ENCODE data around the gene CD74.

Gene CD74

DNA sequence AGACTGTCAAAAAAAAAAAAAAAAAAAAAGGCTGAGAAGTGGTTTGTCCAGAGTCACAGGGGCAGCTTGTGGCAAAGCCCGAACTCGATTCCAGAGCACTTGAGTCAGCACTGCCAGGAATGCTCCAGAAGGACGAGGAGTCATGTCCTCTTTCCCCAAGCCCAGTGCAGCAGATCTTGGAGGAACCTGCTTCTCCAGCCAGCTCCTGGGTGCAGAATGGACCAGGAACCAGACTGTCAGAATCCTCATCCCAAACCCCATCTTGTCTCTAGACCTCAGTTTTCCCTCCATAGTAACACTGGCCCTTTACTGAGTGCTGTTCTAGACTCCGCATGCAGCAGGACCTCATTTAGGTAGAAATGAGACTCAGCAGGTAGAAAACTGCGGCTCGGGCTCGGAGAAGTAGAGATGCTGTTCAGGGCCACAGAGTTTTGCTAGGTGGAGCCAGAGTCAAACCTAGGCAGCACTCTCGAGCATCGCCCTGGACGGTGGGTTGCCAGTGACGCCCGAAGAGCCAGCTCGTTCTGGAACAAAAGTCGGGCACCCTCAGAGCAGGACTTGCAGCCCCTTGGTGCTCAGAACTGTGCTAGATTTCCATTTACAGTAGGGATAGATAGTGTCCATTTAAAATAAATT lies 15.4 kb downstream of the CD74 start:
- H3K27ac ChIP-seq = no peak overlapping the region
- TF ChIP-seq, protein P1, sequence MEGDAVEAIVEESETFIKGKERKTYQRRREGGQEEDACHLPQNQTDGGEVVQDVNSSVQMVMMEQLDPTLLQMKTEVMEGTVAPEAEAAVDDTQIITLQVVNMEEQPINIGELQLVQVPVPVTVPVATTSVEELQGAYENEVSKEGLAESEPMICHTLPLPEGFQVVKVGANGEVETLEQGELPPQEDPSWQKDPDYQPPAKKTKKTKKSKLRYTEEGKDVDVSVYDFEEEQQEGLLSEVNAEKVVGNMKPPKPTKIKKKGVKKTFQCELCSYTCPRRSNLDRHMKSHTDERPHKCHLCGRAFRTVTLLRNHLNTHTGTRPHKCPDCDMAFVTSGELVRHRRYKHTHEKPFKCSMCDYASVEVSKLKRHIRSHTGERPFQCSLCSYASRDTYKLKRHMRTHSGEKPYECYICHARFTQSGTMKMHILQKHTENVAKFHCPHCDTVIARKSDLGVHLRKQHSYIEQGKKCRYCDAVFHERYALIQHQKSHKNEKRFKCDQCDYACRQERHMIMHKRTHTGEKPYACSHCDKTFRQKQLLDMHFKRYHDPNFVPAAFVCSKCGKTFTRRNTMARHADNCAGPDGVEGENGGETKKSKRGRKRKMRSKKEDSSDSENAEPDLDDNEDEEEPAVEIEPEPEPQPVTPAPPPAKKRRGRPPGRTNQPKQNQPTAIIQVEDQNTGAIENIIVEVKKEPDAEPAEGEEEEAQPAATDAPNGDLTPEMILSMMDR (conservative IDR thresholded peaks at IDR 0.05) = no peak
- TF ChIP-seq ZFX (IDR thresholded peaks at IDR 0.05) = no peak

DNA sequence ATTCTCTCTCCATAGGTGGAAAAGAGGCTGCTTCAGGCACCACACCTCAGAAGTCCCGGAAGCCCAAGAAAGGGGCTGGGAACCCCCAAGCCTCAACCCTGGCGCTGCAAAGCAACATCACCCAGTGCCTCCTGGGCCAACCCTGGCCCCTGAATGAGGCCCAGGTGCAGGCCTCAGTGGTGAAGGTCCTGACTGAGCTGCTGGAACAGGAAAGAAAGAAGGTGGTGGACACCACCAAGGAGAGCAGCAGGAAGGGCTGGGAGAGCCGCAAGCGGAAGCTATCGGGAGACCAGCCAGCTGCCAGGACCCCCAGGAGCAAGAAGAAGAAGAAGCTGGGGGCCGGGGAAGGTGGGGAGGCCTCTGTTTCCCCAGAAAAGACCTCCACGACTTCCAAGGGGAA lies 16.4 kb downstream of the CD74 start:
- no peak overlapping the region for H3K27ac ChIP-seq
- TF ChIP-seq, protein P1 (conservative IDR thresholded peaks at IDR 0.05) = no peak
- no peak for TF ChIP-seq ZFX (IDR thresholded peaks at IDR 0.05)

DNA sequence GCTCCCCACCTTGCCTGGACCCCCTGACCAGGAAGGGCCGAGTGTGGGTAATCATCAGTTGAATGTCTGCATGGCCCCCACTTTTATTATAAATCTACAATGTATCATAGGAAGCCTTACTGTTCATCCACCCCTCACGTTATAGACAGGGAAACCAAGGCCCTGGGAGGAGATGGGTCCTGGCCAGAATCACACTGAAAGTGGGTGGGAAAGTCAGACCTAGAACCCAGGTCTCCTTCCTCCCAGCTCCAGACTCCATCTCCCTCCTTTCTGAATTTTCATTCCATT lies 17.1 kb downstream of the CD74 start:
- H3K27ac ChIP-seq = no peak overlapping the region
- no peak for TF ChIP-seq ZFX (IDR thresholded peaks at IDR 0.05)
- TF ChIP-seq, protein P1 (conservative IDR thresholded peaks at IDR 0.05) = no peak

DNA sequence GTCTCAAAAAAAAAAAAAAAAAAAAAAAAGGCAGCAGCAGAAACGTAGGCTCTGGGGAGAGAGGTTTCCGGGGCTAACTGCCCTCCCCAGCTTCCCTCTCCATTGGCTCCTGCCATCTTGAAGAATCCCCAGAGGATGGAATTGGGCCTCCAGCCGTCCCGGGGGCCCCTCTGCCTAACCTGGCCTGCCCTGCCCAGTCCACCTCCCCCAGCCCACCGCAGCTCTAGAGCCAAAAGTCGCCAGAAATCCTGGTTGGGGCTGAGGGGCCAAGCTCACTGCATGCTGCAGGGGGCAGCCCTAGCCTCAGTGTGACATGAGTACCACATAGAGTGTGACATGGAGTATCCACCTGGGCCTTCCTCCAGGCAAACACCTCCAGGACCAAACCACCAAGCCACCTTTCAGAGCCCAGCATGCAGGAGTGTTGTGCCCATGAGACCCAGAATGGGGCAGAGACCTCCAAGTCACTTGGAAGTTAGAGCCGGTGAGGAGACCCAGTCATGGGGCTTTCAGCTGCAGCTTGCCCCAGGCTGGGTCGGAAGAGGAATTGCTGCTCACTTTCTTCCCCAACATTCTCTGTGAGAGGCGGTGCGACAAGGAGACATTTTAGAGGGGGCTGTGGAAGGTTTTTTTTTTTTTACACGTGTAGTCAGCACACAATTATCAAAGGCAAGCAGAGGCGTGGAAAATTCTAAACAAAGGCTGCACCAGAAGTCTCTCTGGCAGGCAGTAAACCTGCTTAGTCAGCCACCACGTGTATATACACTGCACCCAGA lies 17.6 kb downstream of the CD74 start:
- no peak for TF ChIP-seq ZFX (IDR thresholded peaks at IDR 0.05)
- TF ChIP-seq, protein P1 (conservative IDR thresholded peaks at IDR 0.05) = no peak
- no peak overlapping the region for H3K27ac ChIP-seq

DNA sequence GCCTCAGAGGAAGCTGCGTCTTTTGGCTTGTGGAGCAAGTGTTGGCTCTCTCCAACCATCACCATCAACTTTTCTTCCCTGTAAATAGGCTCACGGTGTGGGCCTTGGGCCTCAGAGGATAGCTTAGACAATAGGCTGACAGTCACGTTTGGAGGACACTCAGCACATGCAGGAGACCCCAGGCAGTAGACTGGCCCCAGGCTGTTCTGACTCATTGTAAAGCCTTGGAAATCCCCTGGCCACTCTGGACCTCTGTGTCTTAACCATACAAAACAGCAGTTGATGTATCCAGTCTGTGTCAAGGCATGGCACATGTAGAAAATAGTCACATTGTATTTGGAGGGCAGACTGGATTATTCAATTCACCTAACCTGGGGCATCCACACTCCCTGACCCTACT lies 18.6 kb downstream of the CD74 start:
- H3K27ac ChIP-seq = no peak overlapping the region
- TF ChIP-seq, protein P1 (conservative IDR thresholded peaks at IDR 0.05) = no peak
- no peak for TF ChIP-seq ZFX (IDR thresholded peaks at IDR 0.05)

DNA sequence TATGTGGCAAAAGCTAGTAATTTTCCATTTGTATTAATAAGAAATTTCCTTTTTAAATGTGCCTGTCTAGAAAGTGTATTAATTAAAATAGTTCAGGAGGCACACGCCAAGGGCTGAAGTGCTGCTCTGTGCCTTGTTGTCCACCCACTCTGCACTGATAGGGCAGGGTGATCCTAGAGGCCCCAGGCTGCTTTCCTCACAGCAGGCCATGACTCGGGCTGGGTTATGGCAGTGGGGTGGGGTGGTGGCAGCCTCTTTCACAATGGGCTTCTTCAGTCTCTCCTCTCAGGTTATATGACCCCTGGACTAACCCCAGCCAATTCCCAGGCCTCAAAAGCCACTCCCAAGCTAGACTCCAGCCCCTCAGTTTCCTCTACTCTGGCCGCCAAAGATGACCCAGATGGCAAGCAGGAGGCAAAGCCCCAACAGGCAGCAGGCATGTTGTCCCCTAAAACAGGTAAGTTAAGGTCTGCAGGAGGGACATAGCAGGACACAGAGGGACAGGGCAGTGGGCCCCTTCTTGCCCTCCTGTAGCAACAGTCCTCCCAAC lies 19.5 kb downstream of the CD74 start:
- TF ChIP-seq ZFX (IDR thresholded peaks at IDR 0.05) = no peak
- TF ChIP-seq, protein P1 (conservative IDR thresholded peaks at IDR 0.05) = no peak
- H3K27ac ChIP-seq = no peak overlapping the region

DNA sequence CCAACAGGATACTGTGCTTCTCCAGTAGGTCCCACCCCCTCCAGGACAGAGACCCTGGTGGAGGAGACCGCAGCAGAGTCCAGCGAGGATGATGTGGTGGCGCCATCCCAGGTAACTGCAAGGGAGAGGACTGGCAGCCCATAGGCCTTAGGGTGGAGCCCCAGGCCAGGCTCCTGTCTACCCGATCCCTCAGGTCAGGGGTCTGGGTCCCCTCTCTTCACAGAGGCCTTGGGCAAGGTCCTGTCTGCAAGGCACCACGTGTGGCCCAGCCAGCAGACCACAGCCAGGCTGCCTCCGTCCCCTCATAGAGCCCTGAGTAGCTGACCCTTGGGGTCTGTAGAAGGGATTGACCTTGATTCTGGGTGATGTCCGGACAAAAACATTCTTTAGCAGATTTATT lies 20.0 kb downstream of the CD74 start:
- no peak for TF ChIP-seq ZFX (IDR thresholded peaks at IDR 0.05)
- TF ChIP-seq, protein P1 (conservative IDR thresholded peaks at IDR 0.05) = no peak
- no peak overlapping the region for H3K27ac ChIP-seq

Measured in C4-2B (cell line).